ENCODE results near the gene FBXO7. TPM values are rescaled to one million over a fixed set of nuclear protein-coding genes. Genes with fewer than 3 reads are reported as not detected.

Gene FBXO7
- total and polyA plus RNA-seq, 9 of the 15 experiments (the other 6 are each of a cell fraction or from before 2014, with no cell fraction given): 34.0 to 162 (median 85.2) TPM

DNA sequence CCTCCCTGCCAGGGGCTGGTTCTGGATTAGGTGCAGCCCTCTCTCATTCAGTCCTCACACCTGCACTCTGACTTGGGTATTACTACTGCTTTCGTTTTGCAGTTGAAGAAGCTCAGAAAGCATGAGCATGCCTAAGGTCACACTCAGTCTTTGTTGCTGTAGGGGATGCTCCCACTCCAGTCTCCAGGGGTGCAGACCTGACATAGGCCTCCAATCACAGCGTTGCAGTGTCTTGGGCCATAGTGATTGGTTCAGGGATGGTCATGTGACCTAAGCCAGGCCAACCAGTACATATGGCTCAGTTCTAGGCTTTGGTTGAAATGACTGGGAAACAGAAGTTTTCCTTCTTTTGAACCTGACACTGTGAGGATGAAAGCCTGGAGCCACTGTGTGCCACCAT, 61.7 kb downstream of the FBXO7 start:
- in situ Hi-C loops (cut with MboI) (loop anchor here (25.0 kb wide), 1 partner anchor 676 kb away; no protein-coding TSS in a partner anchor), intact Hi-C loops (cut with micrococcal nuclease) (no loop called here)
- H3K4me3 ChIP-seq: no peak overlapping the region
- H3K79me2 ChIP-seq (ENCODE audit: control insufficient read depth, insufficient read depth, low read length): no peaks in the 10 kb centered on the region
- no TSS peak for BruUV-seq (replicated peaks)
- DNase-seq (ENCODE audit: extremely low read depth in 1 of 4, low spot score in 3 of 4) (peak in 3 of 4 experiments; percentile 17 to 27 (median 20)), FAIRE-seq (peak; percentile 65), ATAC-seq (peak; percentile 22; the same call in 1 of the 3 replicates)
- H3K9me3 ChIP-seq (replicated peaks; ENCODE audit: control insufficient read depth, insufficient read depth, low read depth, low read length): no peaks in the 10 kb centered on the region
- no peak overlapping the region for H2AFZ ChIP-seq (ENCODE audit: low read depth, low read length)
- no peaks in the 10 kb centered on the region for H3K27me3 ChIP-seq (ENCODE audit: control insufficient read depth in 2 of 2, insufficient read depth in 2 of 2, low read length in 2 of 2)
- H3K9me1 ChIP-seq (ENCODE audit: control insufficient read depth, insufficient read depth, low read length): no peaks in the 10 kb centered on the region
- 25% methylated on average over 2 of the region's 2 CpGs for WGBS (ENCODE audit: insufficient coverage, low coverage, missing lambda C conversion rate)
- H3K4me2 ChIP-seq (ENCODE audit: insufficient read depth, low read length): no peak overlapping the region
- ChIA-PET POLR2A (no interaction called here), CTCF (ENCODE audit: low intra/inter-chr PET ratio) (no interaction called here)
- H4K20me1 ChIP-seq (replicated peaks; ENCODE audit: control insufficient read depth, insufficient read depth, low read length): no peaks in the 10 kb centered on the region
- peaks cover 16 to 32% of the 10 kb centered on the region in 2 experiments for H3K4me1 ChIP-seq (replicated peaks in 1 of 2; ENCODE audit: control insufficient read depth in 2 of 2, insufficient read depth in 2 of 2, low read length in 2 of 2)
- no peaks in the 10 kb centered on the region for H3K36me3 ChIP-seq (ENCODE audit: control insufficient read depth, insufficient read depth, low read length)
- no peak overlapping the region for H3K9ac ChIP-seq (ENCODE audit: insufficient read depth in 1 of 2, low read depth in 2 of 2, low read length in 2 of 2)
- no peak overlapping the region for H3K27ac ChIP-seq (ENCODE audit: extremely low read depth, low read depth, low read length)
- TF ChIP-seq SPI1 (IDR thresholded peaks at IDR 0.05; ENCODE audit: borderline replicate concordance, low read depth, low read length): no peak
- TF ChIP-seq, protein P1, sequence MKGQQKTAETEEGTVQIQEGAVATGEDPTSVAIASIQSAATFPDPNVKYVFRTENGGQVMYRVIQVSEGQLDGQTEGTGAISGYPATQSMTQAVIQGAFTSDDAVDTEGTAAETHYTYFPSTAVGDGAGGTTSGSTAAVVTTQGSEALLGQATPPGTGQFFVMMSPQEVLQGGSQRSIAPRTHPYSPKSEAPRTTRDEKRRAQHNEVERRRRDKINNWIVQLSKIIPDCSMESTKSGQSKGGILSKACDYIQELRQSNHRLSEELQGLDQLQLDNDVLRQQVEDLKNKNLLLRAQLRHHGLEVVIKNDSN (CRISPR knock-in tag; IDR thresholded peaks at IDR 0.05): peak; percentile 58
- TF ChIP-seq TOE1 (IDR thresholded peaks at IDR 0.05; ENCODE audit: borderline replicate concordance): peak; percentile 67; the same call in 1 of the 2 replicates
- TF ChIP-seq TOE1 (CRISPR knock-in tag; IDR thresholded peaks at IDR 0.05; ENCODE audit: borderline replicate concordance, low read depth): no peak
- TF ChIP-seq SIN3B (IDR thresholded peaks at IDR 0.05; ENCODE audit: low read depth): no peak
- TF ChIP-seq RAD51 (IDR thresholded peaks at IDR 0.05; ENCODE audit: borderline replicate concordance, low read depth): peak; percentile 76; the same call in 1 of the 2 replicates
- TF ChIP-seq, protein P2, sequence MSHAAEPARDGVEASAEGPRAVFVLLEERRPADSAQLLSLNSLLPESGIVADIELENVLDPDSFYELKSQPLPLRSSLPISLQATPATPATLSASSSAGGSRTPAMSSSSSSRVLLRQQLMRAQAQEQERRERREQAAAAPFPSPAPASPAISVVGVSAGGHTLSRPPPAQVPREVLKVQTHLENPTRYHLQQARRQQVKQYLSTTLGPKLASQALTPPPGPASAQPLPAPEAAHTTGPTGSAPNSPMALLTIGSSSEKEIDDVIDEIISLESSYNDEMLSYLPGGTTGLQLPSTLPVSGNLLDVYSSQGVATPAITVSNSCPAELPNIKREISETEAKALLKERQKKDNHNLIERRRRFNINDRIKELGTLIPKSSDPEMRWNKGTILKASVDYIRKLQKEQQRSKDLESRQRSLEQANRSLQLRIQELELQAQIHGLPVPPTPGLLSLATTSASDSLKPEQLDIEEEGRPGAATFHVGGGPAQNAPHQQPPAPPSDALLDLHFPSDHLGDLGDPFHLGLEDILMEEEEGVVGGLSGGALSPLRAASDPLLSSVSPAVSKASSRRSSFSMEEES (CRISPR knock-in tag; IDR thresholded peaks at IDR 0.05): peak; percentile 82
- TF ChIP-seq, protein P3, sequence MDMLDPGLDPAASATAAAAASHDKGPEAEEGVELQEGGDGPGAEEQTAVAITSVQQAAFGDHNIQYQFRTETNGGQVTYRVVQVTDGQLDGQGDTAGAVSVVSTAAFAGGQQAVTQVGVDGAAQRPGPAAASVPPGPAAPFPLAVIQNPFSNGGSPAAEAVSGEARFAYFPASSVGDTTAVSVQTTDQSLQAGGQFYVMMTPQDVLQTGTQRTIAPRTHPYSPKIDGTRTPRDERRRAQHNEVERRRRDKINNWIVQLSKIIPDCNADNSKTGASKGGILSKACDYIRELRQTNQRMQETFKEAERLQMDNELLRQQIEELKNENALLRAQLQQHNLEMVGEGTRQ (CRISPR knock-in tag; IDR thresholded peaks at IDR 0.05): peak; percentile 74
- TF ChIP-seq, protein P4, sequence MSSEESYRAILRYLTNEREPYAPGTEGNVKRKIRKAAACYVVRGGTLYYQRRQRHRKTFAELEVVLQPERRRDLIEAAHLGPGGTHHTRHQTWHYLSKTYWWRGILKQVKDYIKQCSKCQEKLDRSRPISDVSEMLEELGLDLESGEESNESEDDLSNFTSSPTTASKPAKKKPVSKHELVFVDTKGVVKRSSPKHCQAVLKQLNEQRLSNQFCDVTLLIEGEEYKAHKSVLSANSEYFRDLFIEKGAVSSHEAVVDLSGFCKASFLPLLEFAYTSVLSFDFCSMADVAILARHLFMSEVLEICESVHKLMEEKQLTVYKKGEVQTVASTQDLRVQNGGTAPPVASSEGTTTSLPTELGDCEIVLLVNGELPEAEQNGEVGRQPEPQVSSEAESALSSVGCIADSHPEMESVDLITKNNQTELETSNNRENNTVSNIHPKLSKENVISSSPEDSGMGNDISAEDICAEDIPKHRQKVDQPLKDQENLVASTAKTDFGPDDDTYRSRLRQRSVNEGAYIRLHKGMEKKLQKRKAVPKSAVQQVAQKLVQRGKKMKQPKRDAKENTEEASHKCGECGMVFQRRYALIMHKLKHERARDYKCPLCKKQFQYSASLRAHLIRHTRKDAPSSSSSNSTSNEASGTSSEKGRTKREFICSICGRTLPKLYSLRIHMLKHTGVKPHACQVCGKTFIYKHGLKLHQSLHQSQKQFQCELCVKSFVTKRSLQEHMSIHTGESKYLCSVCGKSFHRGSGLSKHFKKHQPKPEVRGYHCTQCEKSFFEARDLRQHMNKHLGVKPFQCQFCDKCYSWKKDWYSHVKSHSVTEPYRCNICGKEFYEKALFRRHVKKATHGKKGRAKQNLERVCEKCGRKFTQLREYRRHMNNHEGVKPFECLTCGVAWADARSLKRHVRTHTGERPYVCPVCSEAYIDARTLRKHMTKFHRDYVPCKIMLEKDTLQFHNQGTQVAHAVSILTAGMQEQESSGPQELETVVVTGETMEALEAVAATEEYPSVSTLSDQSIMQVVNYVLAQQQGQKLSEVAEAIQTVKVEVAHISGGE (CRISPR knock-in tag; IDR thresholded peaks at IDR 0.05): no peak
